T1000 (cell line): ENCODE data around the gene ZNF595.
"Not testable (repeated sequence)": the region's sequence is repeated elsewhere in the genome, so short reads cannot be mapped to it uniquely, and the experiment has no call there.

Experiments used
- DNase-seq: peaks from one replicate; lab custom pipeline; 2025; ENCODE audit warnings: mixed read lengths; lab: John Stamatoyannopoulos, UW

The ZNF595 gene

GRCh38 chr4:86559-87324 is 33.6 kb downstream of the ZNF595 start:
- not testable (repeated sequence) for DNase-seq

DNA sequence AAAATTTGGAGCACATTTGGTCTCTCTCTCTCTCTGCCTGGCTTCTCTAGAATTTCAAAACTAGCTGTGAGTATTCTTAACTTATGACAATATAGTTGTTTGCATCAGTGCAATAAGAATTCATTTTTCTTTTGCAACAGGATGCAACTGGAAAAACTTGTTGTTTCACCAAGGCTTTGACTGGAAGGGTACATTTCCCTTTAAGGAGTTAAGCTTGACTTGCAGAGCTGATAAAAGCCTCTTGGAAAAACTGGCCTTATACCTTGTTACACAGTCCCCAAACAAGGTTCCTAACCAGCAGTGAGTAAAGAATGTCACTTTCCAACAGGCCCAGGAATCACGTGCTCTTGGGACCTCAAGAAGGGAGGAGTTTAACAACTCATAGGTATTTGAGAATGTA is 45.3 kb downstream of the ZNF595 start:
- DNase-seq = no peak

- no peak for DNase-seq
These were observed 46.7 kb downstream of the ZNF595 start for GRCh38 chr4:99863-100262.

GRCh38 chr4:107083-107443 is 53.9 kb downstream of the ZNF595 start:
- DNase-seq = no peak

DNA sequence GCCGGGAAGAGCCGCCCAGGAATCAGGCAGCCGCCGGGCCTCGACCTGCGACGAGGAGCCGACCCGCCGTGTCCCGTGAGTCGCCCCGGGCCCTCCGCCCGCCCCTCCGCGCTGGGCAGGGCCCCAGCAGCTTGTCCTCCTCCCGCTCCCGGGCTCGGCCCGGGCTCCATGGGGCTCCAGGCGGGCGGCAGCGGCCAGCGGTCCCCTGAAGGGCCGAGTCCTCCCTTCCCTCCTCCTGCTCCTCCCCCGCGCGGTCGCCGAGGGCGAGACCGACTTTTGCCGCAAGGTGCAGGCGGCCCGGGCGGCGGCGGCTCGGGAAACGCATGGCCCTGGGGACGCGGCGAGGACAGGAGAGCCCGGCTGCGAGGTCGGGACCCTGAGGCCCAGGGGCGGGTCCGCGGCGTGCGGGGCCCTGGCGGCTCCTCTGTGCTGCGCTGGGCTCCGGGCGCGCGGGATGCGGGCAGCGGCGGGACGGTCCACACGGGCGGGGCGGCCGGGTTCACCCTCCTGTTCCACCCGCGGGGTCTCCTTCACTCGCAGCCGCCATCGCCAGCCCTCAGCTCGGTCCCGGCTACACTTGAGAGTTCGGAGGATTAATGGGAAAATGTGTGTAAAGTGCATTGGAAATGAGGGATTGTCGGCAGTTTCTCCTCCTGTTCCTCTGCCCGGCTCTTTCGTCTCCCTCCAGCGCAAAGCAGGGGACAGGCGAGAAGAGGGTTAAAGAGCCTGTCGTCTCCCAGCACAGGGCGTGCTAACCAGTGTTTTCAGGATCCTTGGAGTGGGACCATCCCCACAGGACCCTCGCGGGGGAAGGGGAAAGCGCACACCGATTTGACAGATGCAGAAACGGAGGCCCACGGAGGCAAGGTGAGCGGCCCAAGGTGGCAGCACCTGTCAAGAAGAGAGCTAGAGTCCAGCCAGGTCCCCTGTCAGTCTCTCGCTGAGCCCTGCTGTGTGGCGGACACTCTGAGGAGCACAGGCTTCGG is 54.6 kb downstream of the ZNF595 start:
- DNase-seq = no peak

DNA sequence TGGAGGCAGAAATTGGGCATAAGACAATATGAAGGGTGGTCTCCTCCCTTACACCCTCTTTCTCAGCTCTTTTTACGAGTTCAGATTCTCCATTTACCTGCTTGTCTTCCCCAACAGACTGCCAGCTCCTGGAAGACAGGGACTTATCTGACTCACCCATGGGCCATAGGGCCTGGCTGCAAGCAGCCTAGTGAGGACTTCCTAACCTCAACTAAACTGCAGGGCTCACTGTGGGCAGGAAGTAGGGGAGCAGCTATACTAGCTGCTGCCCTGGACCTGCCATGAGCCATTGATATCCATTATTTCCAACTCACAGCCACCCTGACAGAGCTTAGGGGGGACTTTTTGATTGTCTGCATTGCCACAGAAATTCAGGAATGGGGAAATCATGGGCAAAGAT is 59.6 kb downstream of the ZNF595 start:
- DNase-seq = no peak

- DNase-seq = no peak
These were observed 60.6 kb downstream of the ZNF595 start for GRCh38 chr4:113732-114131.

DNA sequence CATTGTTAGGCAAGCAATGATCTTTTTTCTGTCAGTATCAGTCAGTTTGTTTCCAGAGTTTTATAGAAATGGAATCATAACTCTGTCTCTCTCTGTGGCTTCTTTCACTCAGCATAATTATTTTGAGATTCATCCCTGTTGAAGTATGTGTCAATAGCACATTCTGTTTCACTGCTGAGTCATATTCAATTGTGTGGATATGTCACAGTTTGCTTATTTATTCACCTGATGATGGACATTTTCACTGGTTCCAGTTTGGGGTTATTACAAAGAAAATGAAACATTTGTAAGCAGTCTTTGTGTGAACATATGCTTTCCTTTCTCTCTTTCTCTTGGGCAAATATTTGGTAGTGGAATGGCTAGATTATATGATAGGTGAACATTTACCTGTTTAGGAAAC is 61.0 kb downstream of the ZNF595 start:
- no peak for DNase-seq

DNA sequence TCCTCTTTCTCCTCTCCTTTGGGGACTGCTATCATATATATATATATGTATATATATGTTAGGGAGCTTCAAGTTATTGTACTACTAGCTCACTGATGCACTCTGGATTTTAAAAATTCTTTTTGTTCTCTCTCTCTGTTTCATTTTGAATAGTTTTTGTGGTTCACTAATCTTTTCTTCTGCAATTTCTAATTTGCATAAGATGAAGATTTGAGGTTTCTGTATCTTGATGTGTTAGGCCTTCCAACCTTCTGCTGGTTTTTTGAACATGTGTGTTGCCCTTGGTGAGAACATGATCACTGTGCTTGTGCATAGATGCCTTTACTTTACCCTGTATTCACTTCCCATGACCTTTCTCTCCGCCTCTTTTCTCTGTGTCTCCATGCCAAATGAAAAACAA is 63.4 kb downstream of the ZNF595 start:
- DNase-seq = no peak

- no peak for DNase-seq
These were observed 67.5 kb downstream of the ZNF595 start for GRCh38 chr4:120616-121015.

- DNase-seq = no peak
These were observed 68.4 kb downstream of the ZNF595 start for GRCh38 chr4:121408-122084.

- not testable (repeated sequence) for DNase-seq
These were observed 70.8 kb downstream of the ZNF595 start for GRCh38 chr4:123922-124274.

GRCh38 chr4:124275-125081 is 71.4 kb downstream of the ZNF595 start, which contains the start of gene ZNF718:
Gene ZNF718, plus strand, starts transcription at chr4:124501. Its CDS starts 170 bp downstream, at chr4:124671.
- DNase-seq = peak; percentile 90

DNA sequence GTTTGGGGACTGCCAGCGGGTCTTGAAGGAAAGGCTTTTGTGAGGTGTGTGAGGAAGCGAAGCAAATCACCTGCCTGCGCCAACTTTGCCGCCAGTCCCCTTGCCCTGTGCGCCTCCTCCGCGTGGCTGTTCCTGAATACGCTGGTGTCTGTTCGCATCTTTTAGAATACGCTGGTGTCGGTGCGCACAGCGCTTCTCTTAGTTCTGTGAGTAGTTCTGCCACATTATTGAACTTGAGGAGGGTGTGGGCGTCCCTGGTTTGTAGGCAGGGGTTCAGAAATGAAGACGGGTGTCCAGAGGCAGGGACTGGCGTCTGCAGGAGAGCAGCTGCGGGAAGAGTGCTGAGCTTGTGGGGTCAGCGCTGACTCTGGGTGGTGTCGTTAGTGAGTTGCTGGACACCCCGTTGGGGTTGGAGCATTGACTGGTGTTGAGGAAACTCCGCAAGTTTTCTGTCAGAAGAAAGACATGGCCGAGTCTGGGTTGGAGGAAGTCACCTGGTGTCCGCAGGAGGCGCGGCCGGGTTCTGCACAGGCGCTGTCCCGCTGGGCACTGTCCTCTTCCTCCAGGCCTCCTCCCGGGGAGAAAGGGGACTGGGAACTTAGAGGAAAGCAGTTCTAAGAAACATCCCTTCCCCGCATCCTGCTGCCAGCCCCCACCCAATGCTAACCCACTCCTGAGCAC is 72.1 kb downstream of the ZNF595 start:
- DNase-seq = peak; percentile 23

GRCh38 chr4:125833-126232 is 72.7 kb downstream of the ZNF595 start:
- no peak for DNase-seq

DNA sequence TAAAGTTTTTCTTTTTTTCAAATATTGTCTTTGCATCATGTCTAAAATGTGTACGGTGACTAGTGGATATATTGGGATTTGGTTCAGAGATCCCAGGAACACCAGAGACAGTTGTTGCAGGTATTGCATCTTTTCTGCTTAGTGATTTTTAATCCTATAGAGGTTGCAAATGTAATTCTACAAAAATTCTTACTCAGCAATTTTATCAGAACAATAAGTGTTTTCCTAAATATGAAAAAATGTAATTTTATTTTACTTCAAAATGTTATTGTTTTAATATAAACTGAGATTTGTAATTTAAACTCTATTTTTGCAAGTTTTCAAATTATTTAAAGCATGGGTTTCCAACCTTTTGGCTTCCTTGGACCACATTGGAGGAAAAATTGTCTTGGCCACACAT is 79.4 kb downstream of the ZNF595 start:
- DNase-seq = no peak
